IPS-15b (cell line): ENCODE results near the gene UGT1A10.

Experiments
- H3K27me3 ChIP-seq: one replicate; pipeline ENCODE4 v1.6.1; 2013; ENCODE audit warnings: low read length; ENCODE audit not compliant: control insufficient read depth, insufficient read depth
- H3K36me3 ChIP-seq: one replicate; pipeline ENCODE4 v1.6.1; 2013; ENCODE audit warnings: low read length; ENCODE audit not compliant: control insufficient read depth, insufficient read depth
- H3K4me1 ChIP-seq: one replicate; pipeline ENCODE4 v1.6.1; 2013; ENCODE audit warnings: mild to moderate bottlenecking, low read length; ENCODE audit not compliant: control insufficient read depth, insufficient read depth
- H3K4me3 ChIP-seq: one replicate; pipeline ENCODE4 v1.5.1; 2013; ENCODE audit warnings: low read depth, low read length
- H3K9ac ChIP-seq: one replicate; pipeline ENCODE4 v1.6.1; 2013; ENCODE audit warnings: low read depth, mild to moderate bottlenecking, low read length
- H3K9me3 ChIP-seq: one replicate; pipeline ENCODE4 v1.6.1; 2013; ENCODE audit warnings: mild to moderate bottlenecking, low read length; ENCODE audit not compliant: control insufficient read depth, insufficient read depth

The UGT1A10 gene

DNA sequence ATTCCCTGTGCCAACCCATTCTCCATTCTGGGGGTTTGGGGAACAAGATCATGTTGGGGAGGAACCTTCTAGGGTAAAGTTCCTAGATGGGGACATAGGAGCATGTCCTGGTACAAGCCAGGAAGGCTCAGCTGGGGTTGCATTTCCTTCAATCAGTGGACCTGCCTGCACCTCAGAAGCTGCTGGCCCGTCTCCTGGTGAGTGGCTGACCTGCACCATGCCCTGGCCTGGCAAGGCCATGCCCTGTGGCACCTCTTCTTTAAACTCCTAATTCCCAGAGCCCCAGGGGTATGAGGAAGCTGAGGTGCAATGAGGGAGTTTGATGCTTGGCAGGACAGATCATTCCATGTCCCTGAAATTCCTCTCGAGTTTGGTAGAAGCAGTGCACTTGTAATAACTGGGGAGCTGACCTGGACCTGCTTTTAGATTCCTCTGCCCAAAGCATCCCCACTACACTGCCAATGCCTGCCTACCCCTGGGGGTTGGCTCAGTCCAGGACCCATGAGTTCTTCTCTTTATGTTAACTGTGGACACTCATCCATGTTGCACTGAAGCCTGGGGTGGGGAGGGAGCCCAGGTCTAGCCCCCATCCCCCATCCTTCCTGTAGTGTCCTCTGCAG lies 167.2 kb downstream of the UGT1A10 start:
- Histone ChIP-seq H3K27me3 (no peaks in the 10 kb centered on the region), H3K4me1 (no peaks in the 10 kb centered on the region), H3K4me3 (no peak overlapping the region)

GRCh38 chr2:233803994-233804393 lies 167.7 kb downstream of the UGT1A10 start:
- Histone ChIP-seq H3K4me3 (no peak overlapping the region), H3K27me3 (no peaks in the 10 kb centered on the region), H3K9ac (no peak overlapping the region), H3K36me3 (no peaks in the 10 kb centered on the region), H3K4me1 (no peaks in the 10 kb centered on the region), H3K9me3 (no peaks in the 10 kb centered on the region)

More for the DNA sequence above, 167.2 kb downstream of the UGT1A10 start:
- Histone ChIP-seq H3K9ac (no peak overlapping the region), H3K9me3 (no peaks in the 10 kb centered on the region), H3K36me3 (no peaks in the 10 kb centered on the region)

GRCh38 chr2:233807215-233807865 lies 171.1 kb downstream of the UGT1A10 start:
- Histone ChIP-seq H3K4me1 (no peaks in the 10 kb centered on the region), H3K9me3 (no peaks in the 10 kb centered on the region), H3K27me3 (no peaks in the 10 kb centered on the region), H3K4me3 (no peak overlapping the region), H3K9ac (no peak overlapping the region), H3K36me3 (no peaks in the 10 kb centered on the region)

DNA sequence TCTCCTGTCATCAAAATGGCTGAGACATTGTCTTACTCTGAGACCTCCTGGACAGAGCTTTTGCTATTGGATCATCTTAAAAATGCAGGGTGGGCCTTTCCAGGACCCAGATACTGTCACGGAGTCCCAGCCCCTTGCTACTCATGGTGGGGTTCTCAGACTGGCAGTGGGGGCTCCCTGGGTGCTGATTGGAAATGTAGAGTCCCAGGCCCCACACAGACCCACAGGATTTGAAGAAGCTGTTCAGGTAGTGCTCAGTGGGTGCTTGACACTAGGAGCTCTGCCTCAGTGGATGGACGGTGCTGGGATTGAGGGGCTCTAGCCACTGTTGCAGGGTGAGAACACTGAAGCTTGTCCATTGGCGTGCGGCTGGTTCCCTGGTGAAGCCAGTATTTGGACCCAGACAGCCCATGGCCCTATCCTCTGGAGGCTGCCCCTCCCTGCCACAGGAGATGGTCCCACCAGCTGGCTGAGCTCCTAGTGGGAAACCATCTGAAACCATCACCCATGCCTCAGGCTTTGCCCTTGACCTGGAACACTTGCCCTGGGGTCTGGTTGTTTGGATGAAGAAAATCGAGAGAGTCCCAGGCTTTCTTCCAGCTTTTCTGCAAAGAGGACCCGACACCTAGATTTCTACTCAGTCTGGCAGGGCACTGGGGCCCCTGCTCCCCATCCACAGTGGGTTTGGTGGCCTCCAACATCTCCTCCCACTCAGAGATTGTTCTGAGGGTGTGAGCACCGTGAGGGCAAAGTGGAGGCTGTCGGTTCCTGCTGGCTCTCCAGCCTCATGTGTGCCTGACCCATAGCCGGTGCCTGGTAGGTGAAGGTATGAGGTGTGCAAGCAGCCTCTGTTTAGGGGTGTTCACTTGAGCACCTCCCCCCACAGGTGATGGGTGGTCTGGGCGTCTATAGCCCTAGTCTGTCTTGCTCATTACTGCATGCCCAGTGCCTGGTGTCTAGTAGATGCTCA lies 172.0 kb downstream of the UGT1A10 start:
- no peaks in the 10 kb centered on the region for H3K4me1 ChIP-seq
- no peaks in the 10 kb centered on the region for H3K27me3 ChIP-seq
- no peak overlapping the region for H3K4me3 ChIP-seq
- H3K36me3 ChIP-seq = no peaks in the 10 kb centered on the region
- H3K9me3 ChIP-seq = no peaks in the 10 kb centered on the region
- no peak overlapping the region for H3K9ac ChIP-seq

DNA sequence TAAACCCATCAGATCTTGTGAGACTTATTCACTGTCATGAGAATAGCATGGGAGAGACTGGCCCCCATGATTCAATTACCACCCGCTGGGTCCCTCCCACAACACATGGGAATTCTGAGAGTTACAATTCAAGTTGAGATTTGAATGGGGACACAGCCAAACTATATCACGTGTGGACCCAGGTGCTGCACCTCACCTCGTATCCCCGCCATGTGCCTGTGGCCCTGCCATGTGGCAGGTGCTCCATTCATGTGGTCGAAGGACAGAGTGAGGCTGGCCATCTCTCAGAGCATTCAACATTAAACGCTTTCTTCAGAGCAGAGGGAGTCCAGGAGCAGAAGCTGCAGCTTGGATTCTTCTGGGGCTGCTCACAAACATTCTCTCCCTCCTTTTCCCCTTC lies 174.1 kb downstream of the UGT1A10 start:
- Histone ChIP-seq H3K9ac (no peak overlapping the region), H3K4me3 (no peak overlapping the region), H3K36me3 (no peaks in the 10 kb centered on the region), H3K27me3 (no peaks in the 10 kb centered on the region), H3K4me1 (no peaks in the 10 kb centered on the region), H3K9me3 (no peaks in the 10 kb centered on the region)

- H3K36me3 ChIP-seq = no peaks in the 10 kb centered on the region
- no peaks in the 10 kb centered on the region for H3K27me3 ChIP-seq
- no peaks in the 10 kb centered on the region for H3K9me3 ChIP-seq
- no peak overlapping the region for H3K9ac ChIP-seq
- H3K4me3 ChIP-seq = no peak overlapping the region
- H3K4me1 ChIP-seq = no peaks in the 10 kb centered on the region
Measured at GRCh38 chr2:233811087-233811486, 174.8 kb downstream of the UGT1A10 start.

GRCh38 chr2:233811732-233812131 lies 175.5 kb downstream of the UGT1A10 start:
- Histone ChIP-seq H3K36me3 (no peaks in the 10 kb centered on the region), H3K4me3 (no peak overlapping the region), H3K9me3 (no peaks in the 10 kb centered on the region), H3K4me1 (no peaks in the 10 kb centered on the region), H3K9ac (no peak overlapping the region), H3K27me3 (no peaks in the 10 kb centered on the region)

DNA sequence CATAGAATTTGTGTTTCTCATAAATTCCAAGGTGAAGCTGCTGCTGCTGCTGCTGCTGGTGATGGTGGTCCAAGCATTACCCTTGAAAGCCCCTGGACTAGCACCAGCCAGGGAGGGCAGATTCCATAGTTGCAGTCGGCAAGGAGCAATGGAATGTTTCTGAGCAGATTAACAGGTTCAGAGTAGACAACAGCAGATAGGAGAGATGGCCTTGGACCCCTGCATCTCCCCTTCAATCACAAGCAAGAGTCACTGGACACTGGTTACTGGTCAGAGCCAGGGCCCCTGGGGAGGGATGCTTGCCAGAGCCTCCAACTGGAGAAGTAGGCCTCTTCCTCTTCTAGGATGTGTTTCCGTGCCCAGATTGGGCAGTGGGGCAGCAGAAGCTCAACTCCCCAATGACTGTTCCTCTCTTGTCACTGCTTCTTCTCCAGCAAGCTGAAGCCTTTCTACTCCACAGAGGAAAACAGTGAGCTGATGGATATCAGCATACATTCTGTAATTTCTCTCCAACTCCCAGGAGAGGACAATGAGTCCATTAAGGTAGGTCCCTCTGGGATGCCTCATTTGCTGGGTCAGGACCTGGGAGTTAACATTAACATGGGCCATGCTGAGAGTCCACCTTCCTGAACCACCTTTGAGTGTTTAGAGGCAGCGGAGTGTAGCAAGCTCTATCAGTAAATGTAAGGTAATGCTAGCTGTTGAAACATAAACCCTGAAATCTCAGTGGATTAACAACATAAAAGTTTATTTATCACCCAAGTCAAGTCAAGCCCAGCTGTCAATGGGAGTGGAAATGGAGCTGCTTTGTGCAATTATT lies 177.2 kb downstream of the UGT1A10 start:
- H3K9me3 ChIP-seq = no peaks in the 10 kb centered on the region
- no peaks in the 10 kb centered on the region for H3K4me1 ChIP-seq
- no peak overlapping the region for H3K9ac ChIP-seq
- H3K4me3 ChIP-seq = no peak overlapping the region
- no peaks in the 10 kb centered on the region for H3K36me3 ChIP-seq
- no peaks in the 10 kb centered on the region for H3K27me3 ChIP-seq

DNA sequence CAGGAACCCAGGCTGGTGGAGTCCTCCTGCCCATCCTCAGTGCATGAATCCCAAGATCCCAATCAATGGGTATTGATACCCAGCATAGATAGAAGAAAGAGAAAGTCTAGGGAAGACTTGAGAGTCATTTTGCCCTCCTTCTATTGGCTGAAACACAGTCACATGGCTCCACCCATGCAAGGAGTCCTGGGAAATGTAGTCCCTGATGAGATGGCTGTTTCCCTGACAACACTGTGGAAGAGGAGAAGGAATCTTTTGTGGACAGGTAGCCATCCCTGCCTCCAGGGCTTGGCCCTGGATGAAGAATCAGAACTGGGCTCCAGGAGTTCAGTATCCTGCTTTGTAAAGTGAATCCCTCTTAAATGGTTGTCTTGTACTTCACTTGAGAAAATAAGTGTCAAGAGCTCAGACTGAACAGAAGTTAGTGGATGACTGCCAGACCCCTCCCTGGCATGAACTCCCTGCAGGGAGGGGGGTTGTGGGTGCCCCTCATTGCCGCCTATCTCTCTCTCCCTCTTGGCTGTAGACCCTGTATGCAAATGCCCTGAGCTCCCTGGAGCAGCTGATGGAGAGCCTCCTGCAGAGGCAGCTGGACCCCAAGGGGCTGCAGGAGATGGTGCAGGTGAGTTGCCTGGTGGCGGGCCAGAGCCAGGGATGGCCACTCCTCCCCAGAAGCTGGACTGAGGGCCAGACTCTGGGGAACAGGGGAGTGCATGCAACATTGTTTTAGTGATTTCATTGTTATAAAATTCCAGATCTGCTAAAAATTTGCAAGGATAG lies 178.0 kb downstream of the UGT1A10 start:
- no peaks in the 10 kb centered on the region for H3K9me3 ChIP-seq
- no peaks in the 10 kb centered on the region for H3K27me3 ChIP-seq
- no peak overlapping the region for H3K4me3 ChIP-seq
- H3K9ac ChIP-seq = no peak overlapping the region
- no peaks in the 10 kb centered on the region for H3K4me1 ChIP-seq
- no peaks in the 10 kb centered on the region for H3K36me3 ChIP-seq

DNA sequence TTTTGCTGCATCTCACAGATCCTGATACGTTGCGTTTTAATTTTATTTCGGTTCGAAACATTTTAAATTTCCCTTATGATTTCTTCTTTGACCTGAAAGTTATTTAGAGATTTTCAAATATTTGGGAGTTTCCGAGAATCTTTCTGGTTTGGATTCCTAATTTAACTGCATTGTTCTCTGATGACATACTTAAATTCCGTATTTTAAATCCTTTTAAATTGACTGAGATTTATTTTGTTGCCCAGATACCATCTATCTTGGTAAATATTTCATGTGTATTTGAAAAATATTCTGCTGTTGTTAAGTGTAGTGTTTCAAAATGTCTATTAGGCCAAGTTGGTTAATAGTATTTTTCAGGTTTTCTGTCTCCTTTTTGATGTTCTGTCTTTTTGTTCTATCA lies 179.6 kb downstream of the UGT1A10 start:
- Histone ChIP-seq H3K4me1 (no peaks in the 10 kb centered on the region), H3K9ac (no peak overlapping the region), H3K27me3 (no peaks in the 10 kb centered on the region), H3K9me3 (no peaks in the 10 kb centered on the region), H3K4me3 (no peak overlapping the region), H3K36me3 (no peaks in the 10 kb centered on the region)

DNA sequence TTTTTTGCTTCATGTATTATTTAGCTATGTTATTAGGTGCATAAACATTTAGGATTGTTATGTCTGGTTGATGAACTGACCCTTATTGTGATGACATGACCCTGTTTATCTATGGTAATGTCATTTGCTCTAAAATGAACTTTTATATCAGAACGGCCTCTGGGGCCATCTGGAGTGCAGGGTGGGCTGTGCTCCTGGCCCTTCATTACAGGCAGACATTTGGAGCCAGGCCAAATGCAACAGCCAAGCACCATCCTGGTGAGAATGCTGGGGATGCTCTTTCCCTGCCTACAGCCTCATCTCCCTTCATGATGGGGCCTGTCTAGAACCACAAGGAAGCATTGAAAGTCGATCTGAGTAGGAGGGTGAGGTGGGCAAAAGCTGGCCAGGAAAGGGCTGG lies 180.1 kb downstream of the UGT1A10 start:
- Histone ChIP-seq H3K27me3 (no peaks in the 10 kb centered on the region), H3K36me3 (no peaks in the 10 kb centered on the region), H3K9me3 (no peaks in the 10 kb centered on the region), H3K9ac (no peak overlapping the region), H3K4me3 (no peak overlapping the region), H3K4me1 (no peaks in the 10 kb centered on the region)
